Body of pancreas (tissue), 4 donors: Measurements from ENCODE around the gene BANP.
"Not testable (repeated sequence)": the region's sequence is repeated elsewhere in the genome, so short reads cannot be mapped to it uniquely, and the experiment has no call there.

Experiments used
- CTCF ChIP-seq, 7 experiments: fragments of 450-650 bp in 4 of 7; fragments of 200-600 bp in 3 of 7; sonication (generic) in 3 of 7; IDR thresholded peaks; one replicate each; pipeline ENCODE4 v1.5.1; 2016 to 2019; ENCODE audit warnings: antibody characterized with exemption in 7 of 7
- POLR2A ChIP-seq, 3 donors: fragments of 450-650 bp; IDR thresholded peaks; one replicate each; pipeline ENCODE4 v1.6.1; 2016; ENCODE audit warnings: antibody characterized with exemption in 3 of 3, mild to moderate bottlenecking in 2 of 3

GRCh38 chr16:88035884-88036639 is 84.8 kb downstream of the BANP start:
- not testable (repeated sequence) for TF ChIP-seq CTCF, POLR2A (IDR thresholded peaks at IDR 0.05)
